GM12891 (cell line): ENCODE data around the gene RASA3.

Experiments used
- PAX5 ChIP-seq: IDR thresholded peaks from 2 replicates; pipeline ENCODE4 v1.6.1; 2011; ENCODE audit warnings: low read length, moderate library complexity, mild to moderate bottlenecking; ENCODE audit not compliant: insufficient read depth, severe bottlenecking
- POLR2A ChIP-seq: IDR thresholded peaks from 2 replicates; pipeline ENCODE4 v1.6.1; 2011; ENCODE audit warnings: low read depth, low read length, control low read depth
- POLR2AphosphoS5 ChIP-seq: IDR thresholded peaks from 2 replicates; pipeline ENCODE4 v1.6.1; 2011; ENCODE audit warnings: low read depth, low read length, control low read depth
- POU2F2 ChIP-seq: IDR thresholded peaks from 2 replicates; pipeline ENCODE4 v1.6.1; 2011; ENCODE audit warnings: low read depth, mild to moderate bottlenecking, control low read depth, low read length, moderate library complexity
- SPI1 ChIP-seq: IDR thresholded peaks from 2 replicates; pipeline ENCODE4 v1.6.1; 2011; ENCODE audit warnings: low read depth, low read length, control low read depth
- TAF1 ChIP-seq: IDR thresholded peaks from 2 replicates; pipeline ENCODE4 v1.6.1; 2011; ENCODE audit warnings: low read depth, low read length, control low read depth

DNA sequence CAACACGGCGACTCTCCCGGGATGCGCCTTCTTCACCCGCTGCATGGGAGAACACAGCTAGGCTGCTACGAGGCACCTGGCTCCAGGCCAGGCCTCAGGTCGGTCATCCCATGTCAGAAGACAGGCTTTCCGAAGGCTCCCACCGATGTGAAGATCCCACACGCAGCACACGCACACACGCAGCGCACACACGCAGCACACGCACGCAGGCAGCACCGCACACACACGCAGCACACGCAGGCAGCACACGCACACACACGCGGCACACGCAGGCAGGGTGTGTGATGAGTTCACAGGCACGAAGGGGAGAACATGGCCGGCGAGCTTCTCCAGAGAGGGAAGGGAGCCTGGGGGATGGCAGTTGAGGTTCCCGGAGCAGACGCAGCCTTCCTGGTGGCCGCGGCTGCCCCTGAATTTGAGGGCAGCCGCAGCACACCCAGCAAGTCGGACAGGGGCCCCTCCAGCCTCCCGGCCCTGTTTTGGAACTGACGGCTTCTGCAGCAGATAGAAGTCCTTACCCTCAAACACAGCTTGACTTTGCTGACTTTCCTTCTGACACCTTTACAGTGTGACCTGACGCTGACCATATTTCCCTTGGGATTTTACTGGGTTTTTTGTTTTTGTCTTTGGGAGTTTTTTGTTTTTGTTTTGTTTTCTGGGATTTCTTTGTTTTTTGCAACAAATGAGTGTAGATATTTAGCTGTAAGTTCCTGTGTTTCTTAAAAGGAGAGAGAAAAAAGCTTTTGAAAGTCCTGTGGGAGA is 55.9 kb downstream of the RASA3 start:
- no peak for TF ChIP-seq POLR2AphosphoS5
- TF ChIP-seq TAF1: no peak
- TF ChIP-seq POLR2A: no peak
- no peak for TF ChIP-seq PAX5
- TF ChIP-seq SPI1: no peak
- TF ChIP-seq POU2F2: no peak
